Hematopoietic multipotent progenitor cell treated with erythropoietin and hydrocortisone succinate and interleukin-3 and kit ligand, for 17 days (in vitro differentiated cells): ENCODE results near the gene CTDSPL.
A peak's percentile ranks its signal among the peaks of the same experiment; 100 is the strongest.
"Not testable (repeated sequence)": the region's sequence is repeated elsewhere in the genome, so short reads cannot be mapped to it uniquely, and the experiment has no call there.

ENCODE experiments used
- DNase-seq: peaks from one replicate; pipeline ENCODE4 v3.0.0-alpha.2; 2015; ENCODE audit warnings: low spot score

Gene CTDSPL

DNA sequence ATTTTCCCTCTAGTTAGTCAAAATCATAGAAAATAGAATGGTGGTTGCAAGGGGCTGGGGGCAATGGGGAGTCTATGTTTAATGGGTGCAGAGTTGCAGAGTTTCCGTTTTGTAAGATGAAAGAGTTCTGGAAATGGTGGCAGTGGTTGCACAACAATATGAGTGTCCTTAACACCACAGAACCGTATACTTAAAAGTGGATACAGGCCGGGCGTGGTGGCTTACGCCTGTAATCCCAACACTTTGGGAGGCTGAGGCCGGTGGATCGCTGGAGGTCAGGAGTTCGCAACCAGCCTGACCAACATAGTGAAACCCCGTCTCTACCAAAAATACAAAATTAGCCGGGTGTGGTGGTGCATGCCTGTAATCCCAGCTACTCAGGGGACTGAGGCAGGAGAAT, 126.7 kb downstream of the CTDSPL start:
- not testable (repeated sequence) for DNase-seq

DNA sequence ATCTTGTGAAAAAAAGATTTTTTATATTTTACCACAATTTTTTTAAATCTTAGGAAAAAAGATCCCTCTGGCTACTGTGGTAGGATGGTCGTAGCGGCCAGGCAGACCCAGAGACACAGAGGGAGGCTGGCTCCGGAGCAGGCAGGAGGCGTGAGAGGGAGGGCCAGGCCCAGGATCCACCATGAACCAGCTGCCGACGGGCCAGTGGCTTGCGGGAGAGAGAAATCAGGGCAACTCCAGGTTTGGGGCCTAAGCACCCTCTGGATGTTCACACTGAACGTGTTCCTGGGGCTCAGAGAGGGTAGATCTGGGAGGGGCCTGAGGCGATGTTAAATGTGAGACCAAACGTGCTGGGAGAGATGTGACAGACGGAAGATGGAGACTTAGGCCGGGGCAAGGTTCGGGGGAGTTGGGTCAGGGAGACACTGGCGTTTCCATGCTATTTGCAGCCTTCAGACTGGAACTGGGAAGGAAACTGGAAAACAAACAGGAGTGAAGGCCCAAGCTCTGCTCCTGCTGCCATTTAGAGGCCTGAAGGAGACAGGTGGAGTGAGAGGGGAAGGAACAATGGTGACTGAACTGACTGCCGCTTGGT, 127.3 kb downstream of the CTDSPL start:
- no peak for DNase-seq

DNA sequence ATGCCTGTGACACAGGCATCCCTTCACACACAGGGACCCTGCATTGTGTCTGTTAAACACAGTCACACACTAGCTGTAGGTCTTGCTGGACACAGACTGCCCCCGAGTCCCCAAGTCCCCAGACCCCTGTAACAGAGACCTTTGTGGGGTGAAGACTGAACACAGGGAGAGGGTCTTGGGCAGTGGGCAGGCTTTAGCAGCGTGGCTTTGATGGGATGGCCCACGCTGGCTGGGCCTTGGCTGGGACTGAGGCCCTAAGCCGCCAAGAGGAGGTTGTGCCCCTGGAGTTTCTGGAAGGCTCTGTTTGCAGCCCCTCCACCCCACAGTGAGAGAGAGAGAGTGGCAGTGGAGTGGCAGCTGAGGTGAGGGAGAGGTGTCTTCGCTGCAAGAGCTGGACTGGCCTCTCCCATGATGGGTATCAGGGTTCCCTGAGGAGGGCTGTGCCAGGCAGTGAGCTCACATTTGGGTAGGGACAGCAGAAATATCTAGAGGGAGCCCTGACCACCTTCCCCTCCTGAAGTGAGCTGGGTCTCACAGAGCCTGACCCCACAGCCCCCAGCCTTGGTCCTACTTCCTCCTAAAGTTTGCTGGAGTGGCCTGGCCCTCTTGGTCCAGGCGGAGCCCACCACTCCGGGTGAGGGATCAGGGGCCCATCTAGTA, 128.3 kb downstream of the CTDSPL start:
- DNase-seq = no peak

- no peak for DNase-seq
Observed at GRCh38 chr3:37990527-37990926, 128.8 kb downstream of the CTDSPL start, which contains the start of gene VILL. Gene VILL (plus strand): TSS chr3:37990786. CDS start chr3:37993673, 2,887 bp downstream.

DNA sequence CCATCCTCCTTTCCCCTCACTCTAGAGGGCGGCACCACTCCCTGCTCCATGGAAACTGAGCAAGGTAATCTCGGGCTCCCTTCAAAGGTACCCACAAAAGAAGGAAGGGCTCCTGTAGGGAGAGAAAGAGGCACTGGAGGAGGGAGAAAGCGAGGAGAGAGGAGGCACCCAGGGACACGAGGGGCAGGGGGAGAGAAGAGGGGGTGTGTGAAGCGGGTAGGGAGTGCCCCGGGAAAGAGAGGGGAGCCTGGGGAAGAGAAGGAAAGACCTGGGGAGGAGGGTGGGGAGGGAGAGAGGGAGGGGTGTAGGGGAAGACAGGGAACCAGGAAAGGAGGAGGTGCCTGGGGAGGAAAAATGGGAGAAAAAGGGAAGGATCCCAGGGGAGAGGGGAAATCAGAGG, 129.4 kb downstream of the CTDSPL start:
- no peak for DNase-seq

- DNase-seq = no peak
Observed at GRCh38 chr3:37991823-37992222, 130.1 kb downstream of the CTDSPL start.

GRCh38 chr3:37992271-37993066, 130.8 kb downstream of the CTDSPL start:
- DNase-seq = no peak

GRCh38 chr3:37993067-37993455, 131.4 kb downstream of the CTDSPL start:
- no peak for DNase-seq

DNA sequence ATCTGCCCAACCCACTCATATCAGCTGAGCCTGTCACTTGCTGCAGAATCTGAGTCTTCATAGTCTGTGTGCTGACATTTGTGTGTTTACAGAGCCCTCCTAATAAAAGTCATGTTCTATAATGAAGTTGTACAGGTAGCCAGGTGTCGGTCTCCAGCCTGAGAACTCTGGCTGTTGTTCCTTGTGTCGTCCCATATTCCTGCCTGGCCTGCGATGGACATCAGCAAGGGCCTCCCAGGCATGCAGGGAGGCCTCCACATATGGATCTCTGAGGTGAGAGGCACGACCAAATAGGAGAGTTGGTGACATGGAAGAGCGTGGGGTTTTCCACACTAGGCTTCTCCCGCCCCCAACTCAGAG, 131.8 kb downstream of the CTDSPL start:
- no peak for DNase-seq

- DNase-seq = no peak
Observed at GRCh38 chr3:37993820-37994638, 132.3 kb downstream of the CTDSPL start.

GRCh38 chr3:37994639-37994972, 132.9 kb downstream of the CTDSPL start:
- DNase-seq = no peak

DNA sequence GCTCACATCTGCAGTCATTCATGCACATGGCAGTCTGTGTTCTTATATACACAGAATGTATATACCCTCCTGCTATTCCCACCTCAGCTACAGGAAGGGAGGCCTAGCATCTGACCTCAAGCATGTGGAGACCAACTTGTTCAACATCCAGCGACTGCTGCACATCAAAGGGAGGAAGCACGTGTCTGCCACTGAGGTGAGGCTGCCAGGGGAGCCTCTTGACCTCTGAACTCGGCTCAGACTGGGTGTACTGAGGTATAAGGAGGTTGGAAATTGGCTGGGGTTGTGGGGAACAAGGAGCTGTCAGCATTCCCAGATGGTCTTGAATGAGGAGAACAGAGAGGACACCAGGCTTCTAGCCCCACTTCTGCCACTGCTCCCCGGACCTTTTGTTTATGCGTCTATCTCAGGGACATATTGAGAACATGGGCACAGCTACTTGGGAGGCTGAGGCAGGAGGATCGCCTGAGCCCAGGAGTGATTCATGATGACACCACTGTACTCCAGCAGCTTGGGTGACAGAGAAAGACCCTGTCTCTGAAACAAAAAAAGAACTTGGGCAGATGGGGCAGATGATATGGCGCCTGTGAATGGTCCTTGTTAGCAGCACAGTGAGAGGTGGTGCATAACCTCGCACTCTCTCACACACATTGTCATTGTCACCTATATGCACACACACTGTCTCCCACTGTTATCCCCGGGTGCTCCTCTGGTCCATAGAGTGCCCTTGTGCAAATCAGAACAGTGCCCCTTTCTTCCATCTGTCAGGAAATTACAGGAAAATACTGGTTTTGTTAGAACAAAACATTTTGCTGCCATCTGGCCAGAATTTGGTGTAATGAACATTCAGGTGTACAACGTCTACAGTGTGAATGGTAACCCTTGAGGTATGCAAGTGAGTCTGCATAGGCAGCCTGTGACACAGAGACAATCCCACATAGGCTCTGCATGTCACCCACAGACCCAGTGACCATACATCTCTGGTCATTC, 134.3 kb downstream of the CTDSPL start:
- DNase-seq = no peak

GRCh38 chr3:37996785-37997301, 135.2 kb downstream of the CTDSPL start:
- DNase-seq = peak; percentile 88

DNA sequence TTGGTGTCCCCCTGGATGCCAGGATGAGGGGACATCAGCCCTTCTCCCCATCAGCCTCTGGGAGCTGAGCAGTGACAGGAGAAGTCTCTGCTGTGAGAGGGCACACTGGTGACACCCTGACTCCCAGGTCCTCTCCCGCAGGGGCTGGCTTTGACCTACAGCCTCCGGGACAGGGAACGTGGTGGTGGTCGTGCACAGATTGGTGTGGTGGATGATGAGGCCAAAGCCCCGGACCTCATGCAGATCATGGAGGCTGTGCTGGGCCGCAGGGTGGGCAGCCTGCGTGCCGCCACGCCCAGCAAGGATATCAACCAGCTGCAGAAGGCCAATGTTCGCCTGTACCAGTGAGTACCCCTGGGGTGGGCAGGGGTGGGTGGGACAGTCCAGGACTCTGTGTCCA, 135.7 kb downstream of the CTDSPL start:
- DNase-seq = no peak

- no peak for DNase-seq
Observed at GRCh38 chr3:37997791-37998370, 136.2 kb downstream of the CTDSPL start.

GRCh38 chr3:37999836-38000235, 138.2 kb downstream of the CTDSPL start:
- no peak for DNase-seq

- no peak for DNase-seq
Observed at GRCh38 chr3:38000242-38000916, 138.7 kb downstream of the CTDSPL start.

GRCh38 chr3:38000965-38001455, 139.3 kb downstream of the CTDSPL start:
- no peak for DNase-seq

GRCh38 chr3:38001456-38002081, 139.9 kb downstream of the CTDSPL start:
- DNase-seq = no peak
